ENCODE measurements around the gene ZNF514.
A peak's percentile ranks its signal among the peaks of the same experiment; 100 is the strongest.

ZNF514 gene

GRCh38 chr2:95159690-95160449, at the start of gene ZNF514:
Gene ZNF514, minus strand, starts transcription at chr2:95159848. Its CDS starts 6,595 bp downstream, at chr2:95153253.
- peak; percentile 75 for DNase-seq (ENCODE audit: low spot score)

DNA sequence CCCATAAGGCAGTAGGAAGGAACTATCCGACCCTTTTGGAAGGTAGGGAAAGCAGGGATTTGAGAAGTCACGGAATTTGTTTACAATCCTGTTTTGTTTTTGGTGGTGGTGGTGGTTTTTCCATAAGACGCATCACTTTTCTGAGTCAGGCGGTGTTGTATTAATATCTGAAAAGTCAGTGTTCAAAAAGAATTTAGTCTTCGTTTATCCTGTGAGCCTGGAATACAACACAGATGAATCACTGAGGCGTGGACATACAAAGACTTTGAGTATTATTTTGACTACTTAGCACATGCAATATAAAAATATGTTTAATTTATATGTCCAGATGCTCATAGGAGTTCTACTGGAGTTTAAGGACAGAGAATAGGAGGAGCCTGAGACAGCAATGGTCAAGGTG, 48.5 kb upstream of the ZNF514 start:
- DNase-seq (ENCODE audit: low spot score), result peak; percentile 63

DNA sequence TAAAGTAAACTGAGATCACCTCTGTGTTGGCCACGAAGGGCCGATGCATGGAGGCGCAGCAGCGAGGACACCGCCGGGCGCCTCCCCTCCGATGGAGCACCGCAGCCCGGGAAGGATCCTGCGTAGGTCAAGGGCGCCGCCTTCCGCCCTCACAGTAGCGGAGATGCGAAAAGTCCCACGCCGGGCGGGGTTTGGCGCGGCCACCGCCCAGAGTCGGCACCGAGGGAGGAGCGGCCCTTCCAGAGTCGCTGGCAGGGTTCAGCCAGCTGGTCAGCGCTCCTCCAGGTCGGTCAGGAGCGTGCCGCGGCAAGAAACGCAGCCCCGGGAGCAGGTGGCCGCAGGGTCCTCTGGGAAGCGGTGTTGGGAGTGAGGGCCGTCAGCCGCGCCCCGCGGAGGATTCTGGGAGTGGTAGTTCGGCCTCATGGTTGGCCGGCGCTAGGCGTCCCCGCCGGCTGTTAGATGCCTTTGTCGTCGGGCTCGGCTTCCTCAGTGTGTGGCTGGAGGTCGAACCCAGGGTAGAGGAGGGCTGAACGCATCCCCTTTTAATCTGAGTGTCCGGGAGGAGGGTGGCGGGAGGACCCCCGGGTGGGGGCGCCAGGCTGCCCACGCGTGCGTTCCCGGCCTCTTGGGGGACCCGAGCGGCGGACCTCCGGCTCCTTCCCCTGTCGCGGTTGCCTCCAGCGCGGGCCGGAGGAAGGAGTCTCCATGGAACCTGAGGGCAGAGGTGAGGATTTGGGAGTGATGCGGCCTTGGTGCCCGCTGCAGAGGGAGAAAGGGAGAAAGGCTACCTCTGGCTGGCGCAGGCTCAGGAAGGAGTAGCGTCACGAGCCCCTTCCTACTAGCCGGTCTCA, 47.7 kb upstream of the ZNF514 start, which contains the start of gene ZNF892:
ZNF892 (plus strand) TSS at position 411 of the 851 bp plus-strand sequence; CDS start at position 706, 295 bp downstream.
- DNase-seq (ENCODE audit: low spot score), result peak; percentile 92

GRCh38 chr2:95206096-95206495, 46.4 kb upstream of the ZNF514 start:
- DNase-seq (ENCODE audit: low spot score), result no peak

DNA sequence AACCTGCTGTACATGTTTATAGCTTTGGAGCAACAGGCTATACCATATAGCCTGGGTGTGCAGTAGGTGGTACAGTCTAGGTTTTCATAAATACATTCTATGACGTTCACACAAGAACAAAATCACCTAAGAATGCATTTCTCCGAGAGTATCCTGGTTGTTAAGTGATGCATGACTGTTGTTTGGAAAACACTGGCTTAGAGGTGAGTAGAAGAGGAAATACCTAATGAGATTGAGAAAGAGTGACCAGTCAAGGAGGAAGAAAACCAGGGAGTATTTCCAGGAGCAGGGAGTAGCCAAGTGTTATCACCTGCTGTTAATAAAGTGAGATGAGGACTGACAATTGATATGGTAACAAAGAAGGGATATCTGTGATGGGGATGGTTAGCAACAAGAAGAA, 44.7 kb upstream of the ZNF514 start:
- DNase-seq (ENCODE audit: low spot score), result no peak

GRCh38 chr2:95203911-95204310, 44.3 kb upstream of the ZNF514 start:
- no peak for DNase-seq (ENCODE audit: low spot score)

DNA sequence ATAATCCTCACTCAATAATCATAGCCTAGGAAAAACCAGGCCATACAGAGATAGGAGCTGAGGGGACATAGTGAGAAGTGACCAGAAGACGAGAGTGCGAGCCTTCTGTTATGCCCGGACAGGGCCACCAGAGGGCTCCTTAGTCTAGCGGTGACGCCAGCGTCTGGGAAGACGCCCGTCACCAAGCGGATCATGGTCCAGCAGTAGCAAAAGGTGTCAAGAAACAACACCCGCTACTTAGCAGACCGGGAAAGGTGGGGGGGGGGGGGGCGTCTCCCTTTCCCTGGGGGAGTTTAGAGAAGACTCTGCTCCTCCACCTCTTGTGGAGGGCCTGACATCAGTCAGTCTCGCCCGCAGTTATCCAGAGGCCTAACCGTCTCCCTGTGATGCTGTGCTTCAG, 33.3 kb upstream of the ZNF514 start:
- peak; percentile 57 for DNase-seq (ENCODE audit: low spot score)

DNA sequence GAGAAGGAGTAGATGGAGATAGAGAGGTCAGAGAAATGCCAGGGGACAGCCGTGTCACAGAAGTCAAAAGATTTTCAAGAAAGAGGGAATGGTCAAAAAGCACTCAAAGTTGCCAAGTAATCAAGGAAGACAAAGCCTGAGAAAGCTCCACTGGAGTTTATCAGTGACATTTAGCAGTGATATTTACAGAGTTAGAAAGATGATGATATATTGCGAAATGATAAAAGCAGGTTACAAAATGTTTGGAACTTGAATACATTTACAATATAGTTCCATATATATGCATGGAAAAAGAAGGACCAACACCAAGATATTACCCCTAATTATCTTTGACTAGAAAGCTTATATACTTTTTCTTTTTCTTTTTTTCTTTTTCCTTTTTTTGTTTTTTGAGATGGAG, 26.3 kb upstream of the ZNF514 start:
- DNase-seq (ENCODE audit: low spot score), result no peak

- DNase-seq (ENCODE audit: low spot score), result no peak
Observed at GRCh38 chr2:95185197-95185596, 25.5 kb upstream of the ZNF514 start.

DNA sequence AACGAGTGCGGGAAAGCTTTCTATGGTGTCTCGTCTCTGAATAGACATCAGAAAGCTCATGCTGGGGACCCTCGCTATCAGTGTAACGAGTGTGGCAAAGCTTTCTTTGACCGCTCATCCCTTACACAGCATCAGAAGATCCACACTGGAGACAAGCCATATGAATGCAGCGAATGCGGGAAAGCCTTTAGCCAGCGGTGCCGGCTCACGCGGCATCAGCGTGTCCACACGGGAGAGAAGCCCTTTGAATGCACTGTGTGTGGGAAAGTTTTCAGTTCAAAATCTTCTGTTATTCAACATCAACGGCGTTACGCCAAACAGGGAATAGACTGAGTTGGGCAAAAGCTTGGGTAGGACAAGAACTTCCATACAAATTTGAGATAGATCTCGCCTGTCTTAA, 22.1 kb upstream of the ZNF514 start:
- no peak for DNase-seq (ENCODE audit: low spot score)

- DNase-seq (ENCODE audit: low spot score), result no peak
Observed at GRCh38 chr2:95179451-95179850, 19.8 kb upstream of the ZNF514 start.

- DNase-seq (ENCODE audit: low spot score), result no peak
Observed at GRCh38 chr2:95174031-95174542, 14.4 kb upstream of the ZNF514 start.

- no peak for DNase-seq (ENCODE audit: low spot score)
Observed at GRCh38 chr2:95171902-95172301, 12.3 kb upstream of the ZNF514 start.

GRCh38 chr2:95166065-95166763, 6.6 kb upstream of the ZNF514 start:
- DNase-seq (ENCODE audit: low spot score), result no peak

GRCh38 chr2:95165371-95166064, 5.9 kb upstream of the ZNF514 start, which contains the start of gene ZNF2:
Gene ZNF2, plus strand, starts transcription at chr2:95165809. Its CDS starts 10,418 bp downstream, at chr2:95176227.
- peak; percentile 99 for DNase-seq (ENCODE audit: low spot score)

GRCh38 chr2:95165030-95165370, 5.4 kb upstream of the ZNF514 start:
- DNase-seq (ENCODE audit: low spot score), result no peak

DNA sequence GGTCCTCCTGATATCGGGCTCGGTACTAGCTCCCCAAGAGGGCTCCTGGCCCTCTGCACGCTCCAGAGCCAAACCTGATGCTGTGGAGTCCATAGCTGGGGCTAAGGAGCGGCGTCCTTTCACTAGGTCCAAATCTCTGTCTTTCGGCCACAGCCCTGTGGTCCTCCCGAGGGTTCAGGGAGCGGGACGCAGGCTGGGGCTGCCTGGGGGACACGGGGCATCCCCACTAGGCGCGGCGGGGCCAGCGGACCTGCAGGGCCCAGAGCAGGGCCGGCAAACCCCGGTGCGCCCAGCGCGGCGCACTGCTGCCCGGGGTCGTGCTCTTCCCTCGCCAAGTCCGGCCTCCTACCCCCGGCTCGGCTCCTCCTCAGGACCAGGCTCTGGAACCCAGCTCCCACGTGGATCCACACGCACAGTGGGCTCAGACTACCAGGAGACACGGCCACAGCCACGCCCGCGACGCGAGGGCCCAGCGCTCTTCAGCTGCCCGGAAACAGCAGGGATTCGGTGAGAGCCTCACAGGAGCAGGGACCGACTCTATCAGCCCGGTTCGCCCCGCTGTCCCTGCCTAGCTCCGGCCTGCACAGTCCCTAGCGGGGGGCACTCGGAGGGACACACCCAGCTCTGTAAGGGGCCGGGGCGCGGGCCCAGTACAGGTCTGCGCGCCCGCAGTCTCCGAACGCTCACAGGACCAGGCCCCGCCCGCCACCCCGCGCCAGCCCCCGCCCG, 593 bp downstream of the ZNF514 start:
- peak; percentile 54 for DNase-seq (ENCODE audit: low spot score)

- DNase-seq (ENCODE audit: low spot score), result peak; percentile 71
Observed at GRCh38 chr2:95158441-95158840, 1.2 kb downstream of the ZNF514 start.

DNA sequence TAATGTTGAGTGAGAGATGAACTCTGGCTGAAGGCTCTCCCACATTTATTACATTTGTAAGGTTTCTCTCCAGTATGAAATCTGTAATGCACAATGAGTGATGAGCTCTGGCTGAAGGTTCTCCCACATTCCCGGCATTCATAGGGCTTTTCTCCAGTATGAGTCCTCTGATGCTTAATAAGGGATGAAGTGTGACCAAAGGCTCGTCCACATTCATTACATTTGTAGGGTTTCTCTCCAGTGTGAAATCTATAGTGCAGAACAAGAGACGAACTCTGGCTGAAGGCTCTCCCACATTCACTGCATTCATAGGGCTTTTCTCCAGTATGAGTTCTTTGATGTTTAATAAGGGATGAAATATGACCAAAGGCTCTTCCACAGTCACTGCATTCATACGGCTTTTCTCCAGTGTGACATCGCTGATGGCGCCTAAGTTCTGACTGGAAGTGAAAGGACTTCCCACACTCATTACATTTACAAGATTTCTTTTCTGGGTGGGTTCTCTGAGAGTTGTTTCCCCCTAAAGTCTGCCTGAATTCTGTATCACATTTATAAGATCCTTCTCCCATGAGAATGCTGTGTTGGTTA, 10.2 kb downstream of the ZNF514 start:
- DNase-seq (ENCODE audit: low spot score), result no peak

GRCh38 chr2:95143838-95144237, 15.8 kb downstream of the ZNF514 start:
- no peak for DNase-seq (ENCODE audit: low spot score)

DNA sequence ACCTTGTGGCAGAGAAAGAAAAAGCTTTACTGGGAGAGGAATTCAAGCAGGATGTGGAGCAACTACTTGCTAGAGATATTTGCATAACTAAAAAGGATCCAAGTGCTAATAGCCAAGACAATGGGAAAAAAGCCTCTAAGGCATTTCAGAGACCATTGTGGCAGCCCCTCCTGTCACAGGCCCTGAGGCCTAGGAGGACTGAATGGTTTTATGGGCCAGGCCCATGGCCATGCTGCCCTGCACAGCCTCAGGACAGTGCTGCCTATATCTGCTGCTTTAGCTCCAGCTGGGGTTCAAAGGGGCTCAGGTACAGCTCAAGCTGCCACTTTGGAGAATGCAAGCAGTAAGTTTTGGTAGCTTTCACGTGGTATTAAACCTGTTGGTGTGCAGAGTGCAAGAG, 20.9 kb downstream of the ZNF514 start:
- DNase-seq (ENCODE audit: low spot score), result no peak

Data from RKO (cell line).